HG03439 (cell line): ENCODE measurements around the gene TBATA.
"Not testable (repeated sequence)": the region's sequence is repeated elsewhere in the genome, so short reads cannot be mapped to it uniquely, and the experiment has no call there.

ENCODE experiments used
- ATAC-seq: cut with Tn5 transposase; IDR thresholded peaks from one replicate; pipeline ENCODE4 v1.9.1; 2021; ENCODE audit warnings: mild to moderate bottlenecking, moderate library complexity; ENCODE audit not compliant: unreplicated experiment

The TBATA gene

DNA sequence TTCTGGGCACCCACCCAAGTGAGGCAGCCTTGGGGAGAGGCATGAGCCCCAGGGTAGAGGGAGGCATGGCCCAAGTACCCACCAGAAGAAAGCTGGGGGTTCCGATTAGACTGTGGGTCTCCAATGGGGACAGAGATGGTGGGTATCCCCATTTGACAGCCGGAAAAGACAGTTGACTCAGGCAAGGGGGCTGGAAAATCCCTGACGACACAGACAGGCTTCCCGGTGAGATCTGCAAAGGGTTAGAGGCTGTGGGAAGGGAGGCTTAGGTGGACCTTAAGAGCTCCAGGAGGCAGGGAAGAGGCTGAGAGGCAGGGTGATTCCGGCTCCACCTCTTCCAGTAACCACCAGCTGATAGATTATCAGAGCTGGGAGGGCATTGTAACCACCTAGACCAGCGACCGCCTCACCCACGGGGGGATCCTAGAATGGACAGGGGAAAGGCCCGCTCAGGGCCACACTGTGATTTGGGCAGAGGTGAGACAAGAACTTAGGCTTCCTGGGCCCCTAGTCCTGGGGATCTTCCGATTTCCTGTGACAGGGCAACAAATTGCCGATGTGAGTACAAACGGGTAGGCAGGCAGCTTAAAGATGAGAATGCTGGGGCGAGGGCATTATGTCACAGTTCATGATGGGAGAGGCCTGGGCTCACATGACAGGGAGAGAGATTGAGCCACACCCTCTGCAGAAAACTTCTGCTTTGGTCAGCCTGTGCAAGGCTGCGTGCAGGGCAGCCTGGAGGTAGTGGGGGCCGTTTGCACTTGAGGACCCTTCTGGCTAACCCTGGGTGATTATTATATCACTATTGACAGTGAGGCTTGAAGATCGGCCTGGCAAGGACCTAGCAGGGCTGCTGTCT, 5.4 kb downstream of the TBATA start:
- ATAC-seq: no peak

GRCh38 chr10:70779088-70779487, 6.1 kb downstream of the TBATA start:
- ATAC-seq: no peak

DNA sequence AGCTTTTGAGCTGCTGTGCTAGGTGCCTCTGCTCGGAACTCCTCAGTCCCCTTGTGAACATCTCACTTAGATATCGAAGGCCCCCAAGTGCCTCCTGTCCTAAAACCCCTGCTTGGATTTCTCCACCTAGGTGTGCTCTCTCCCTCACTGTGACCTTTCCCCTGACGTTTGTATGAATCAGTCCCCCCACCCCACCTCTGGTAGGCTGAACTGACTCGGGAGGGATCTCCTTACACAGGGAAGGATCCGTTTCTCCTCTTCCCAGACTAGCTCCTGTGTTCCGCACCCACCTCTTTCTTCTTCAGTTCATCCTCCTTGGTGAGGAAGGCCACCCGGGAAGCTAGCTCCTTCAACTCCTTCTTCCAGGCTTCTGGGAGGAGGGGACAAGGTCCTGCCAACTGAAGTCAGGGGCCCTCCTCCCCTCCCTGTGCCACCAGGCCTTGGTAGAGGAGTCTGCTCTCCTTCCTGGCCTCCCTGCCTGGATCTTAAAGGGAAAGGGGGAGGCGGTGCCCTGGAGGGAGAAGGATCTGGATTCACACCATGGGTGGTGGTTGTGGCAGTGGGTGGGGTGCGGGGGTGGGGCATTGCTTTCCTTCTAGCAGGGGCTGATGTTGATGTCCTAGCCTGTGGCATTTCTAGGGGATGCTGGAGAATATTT, 6.8 kb downstream of the TBATA start:
- no peak for ATAC-seq

GRCh38 chr10:70777063-70777875, 7.9 kb downstream of the TBATA start:
- ATAC-seq: no peak

DNA sequence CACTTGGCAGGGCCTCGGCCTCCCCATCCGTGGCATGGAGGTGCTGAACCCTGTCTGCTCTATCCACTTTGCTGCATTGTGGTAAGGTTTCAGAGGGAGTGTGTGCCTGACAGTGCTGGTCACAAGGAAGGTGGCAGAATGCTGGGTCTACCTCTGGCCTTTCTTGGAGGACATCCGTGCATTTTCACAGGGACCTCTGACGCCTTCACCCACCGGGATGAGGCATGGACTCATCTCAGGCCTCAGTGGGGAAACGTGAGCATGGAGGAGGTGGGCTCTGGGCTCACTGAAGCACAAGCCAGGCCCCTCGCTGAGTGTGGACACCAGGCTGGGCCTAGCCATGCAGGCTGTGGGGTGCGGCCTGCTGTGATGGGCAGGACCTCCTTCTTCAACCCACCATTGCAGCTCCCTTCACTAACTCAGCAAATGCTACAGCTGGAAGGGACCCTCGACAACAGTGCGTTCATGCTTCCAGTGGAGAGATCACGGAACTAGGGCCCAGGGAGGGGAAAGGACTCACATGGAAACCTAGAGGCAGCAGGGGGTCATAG, 8.6 kb downstream of the TBATA start:
- no peak for ATAC-seq

DNA sequence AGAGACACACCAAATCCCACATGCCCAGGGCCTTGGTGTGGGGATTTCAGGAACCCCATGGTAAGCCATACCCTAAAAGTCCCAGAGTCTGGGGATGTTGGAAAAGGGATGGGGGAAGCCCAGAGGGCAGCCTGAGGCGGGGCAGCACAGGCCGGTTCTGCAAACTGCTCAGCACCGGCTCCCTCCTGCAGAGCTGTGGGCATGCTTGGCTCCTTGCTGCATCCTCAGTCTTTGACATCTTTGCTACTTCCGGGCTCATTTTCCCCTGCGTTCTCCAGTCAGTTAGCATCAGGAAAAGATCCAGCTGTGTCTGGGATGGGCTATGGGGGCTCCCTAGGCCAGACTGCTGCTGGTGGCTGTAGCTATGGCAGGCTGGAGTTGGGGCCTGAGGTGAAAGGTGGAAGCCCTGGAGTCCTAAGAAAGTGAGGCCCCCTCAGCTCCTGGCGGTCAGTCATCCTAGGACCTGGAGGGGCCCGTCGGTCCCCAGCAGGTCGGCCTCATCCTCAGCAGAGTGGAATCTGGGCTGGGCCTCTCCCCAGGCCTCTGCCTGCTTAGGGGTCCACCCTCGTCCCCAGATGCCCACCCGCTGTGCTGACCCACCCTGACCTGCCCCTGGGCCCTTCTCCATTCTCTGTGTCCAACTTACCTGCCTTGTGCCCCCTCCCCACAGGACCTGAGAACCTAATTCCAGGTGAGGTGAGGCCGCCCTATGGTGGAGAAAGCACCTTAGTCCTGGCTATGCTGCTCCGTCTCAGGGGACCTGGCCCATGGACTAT, 9.3 kb downstream of the TBATA start:
- ATAC-seq: no peak

DNA sequence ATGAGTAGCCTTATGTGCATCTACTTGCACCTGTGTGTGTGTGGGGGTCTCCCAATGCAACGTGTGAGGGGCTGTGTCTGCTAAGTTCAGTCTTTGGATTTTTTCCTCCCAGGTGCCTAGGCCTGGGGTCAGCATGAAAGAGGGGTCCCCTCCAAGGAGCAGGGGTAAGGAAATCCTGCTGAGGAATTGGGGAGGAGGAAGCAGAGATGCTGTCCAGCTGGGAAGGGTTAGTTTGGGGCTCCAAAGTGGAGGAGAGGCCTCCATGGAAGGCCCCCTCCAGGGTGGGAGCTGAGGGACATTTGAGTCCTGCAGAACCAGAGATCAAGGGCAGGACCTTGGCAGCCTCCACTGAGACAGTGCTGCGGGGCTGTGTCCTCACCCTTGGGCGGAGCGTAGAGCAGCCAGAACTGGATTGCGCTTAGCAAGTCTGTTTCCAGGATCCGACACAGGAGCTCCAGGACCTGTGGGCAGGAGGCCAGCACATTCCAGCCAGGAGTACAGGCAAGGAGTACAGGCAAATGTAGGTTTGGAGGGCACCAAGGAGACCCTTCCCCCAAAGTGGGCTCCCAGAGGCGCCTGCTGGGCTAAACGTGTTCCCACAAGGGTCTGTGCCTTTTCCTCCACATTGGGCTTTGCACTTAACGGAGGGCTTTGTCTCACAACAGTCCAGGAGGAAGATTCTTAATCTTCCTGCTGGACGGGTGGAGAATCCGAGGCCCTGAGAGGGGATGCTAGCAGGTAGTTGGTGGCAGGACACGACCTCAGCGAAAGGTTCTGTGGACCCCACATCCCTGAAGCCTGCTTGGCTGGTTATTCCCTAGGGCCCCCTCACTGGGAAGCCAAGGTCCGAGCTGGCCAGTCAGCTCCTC, 10.1 kb downstream of the TBATA start:
- ATAC-seq: no peak

GRCh38 chr10:70773965-70774809, 11.0 kb downstream of the TBATA start:
- ATAC-seq: no peak

DNA sequence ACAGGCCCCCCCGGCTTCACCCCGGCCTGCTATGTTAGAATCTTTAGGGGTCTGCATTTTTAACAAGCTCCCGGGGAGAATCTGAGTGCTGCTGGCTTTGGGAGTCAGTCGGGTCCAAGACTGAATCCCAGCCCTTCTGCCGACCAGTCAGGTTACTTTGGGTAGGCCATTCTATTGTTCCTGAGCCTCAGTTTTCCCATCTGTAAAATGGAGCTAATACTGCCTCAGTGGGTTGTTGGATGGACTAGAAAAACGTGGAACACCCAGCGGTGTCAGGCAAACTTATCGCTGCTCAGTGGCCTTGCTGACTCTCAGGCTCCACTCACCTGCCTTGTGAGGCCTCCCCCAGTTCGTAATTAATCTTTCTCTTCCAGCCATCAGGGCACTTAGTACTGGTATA, 11.7 kb downstream of the TBATA start:
- ATAC-seq: no peak

- ATAC-seq: no peak
Observed at GRCh38 chr10:70772627-70773026, 12.6 kb downstream of the TBATA start.

GRCh38 chr10:70771311-70772194, 13.6 kb downstream of the TBATA start:
- ATAC-seq: no peak

GRCh38 chr10:70770516-70770915, 14.7 kb downstream of the TBATA start:
- not testable (repeated sequence) for ATAC-seq

- ATAC-seq: no peak
Observed at GRCh38 chr10:70770001-70770400, 15.2 kb downstream of the TBATA start.

GRCh38 chr10:70769121-70769520, 16.1 kb downstream of the TBATA start:
- no peak for ATAC-seq

GRCh38 chr10:70768026-70768685, 17.0 kb downstream of the TBATA start:
- ATAC-seq: not testable (repeated sequence)

- no peak for ATAC-seq
Observed at GRCh38 chr10:70765794-70766594, 19.2 kb downstream of the TBATA start.
